Colonic mucosa (tissue), 4 donors: Measurements from ENCODE around the gene CSMD2. TPM values are rescaled to one million over a fixed set of nuclear protein-coding genes. Genes with fewer than 3 reads are reported as not detected.
"Not testable (repeated sequence)": the region's sequence is repeated elsewhere in the genome, so short reads cannot be mapped to it uniquely, and the experiment has no call there.

Experiments
- DNase-seq: peaks from one replicate; pipeline ENCODE4 v3.0.0-alpha.2; 2020
- H3K27ac ChIP-seq: fragments of 200-600 bp; one replicate; pipeline ENCODE4 v1.8.0; 2021
- H3K27me3 ChIP-seq: fragments of 200-600 bp; one replicate; pipeline ENCODE4 v1.8.0; 2021
- H3K36me3 ChIP-seq: fragments of 200-600 bp; one replicate; pipeline ENCODE4 v1.8.0; 2021
- H3K4me1 ChIP-seq: fragments of 200-600 bp; one replicate; pipeline ENCODE4 v1.8.0; 2021; ENCODE audit warnings: mild to moderate bottlenecking
- H3K4me3 ChIP-seq: fragments of 200-600 bp; one replicate; pipeline ENCODE4 v1.8.0; 2021
- H3K9ac ChIP-seq, 2 donors: one replicate each; pipeline ENCODE4 v1.7.0; 2013; ENCODE audit warnings: control low read depth in 2 of 2, low read depth in 2 of 2, low read length in 2 of 2
- H3K9me3 ChIP-seq: fragments of 200-600 bp; one replicate; pipeline ENCODE4 v1.8.0; 2021
- intact Hi-C: fragments of 100-400 bp; cut with DNase I; formaldehyde crosslinking; loops from one replicate; pipeline ENCODE4 v1.14.1; 2022
- total RNA-seq, 2 donors: library from RNA; stranded (reverse); fragmentation: NEBNext Ultra II Directional in 1 of 2; extraction: Animal tissue kit (Norgen Biotek cat#: 25700) in 1 of 2; gene quantifications; one replicate each; pipeline ENCODE4 v1.2.1, GENCODE V29; 2021
- TF ChIP-seq, protein P1 (sequence below): fragments of 200-600 bp; IDR thresholded peaks from one replicate; pipeline ENCODE4 v1.8.0; 2022; ENCODE audit warnings: antibody characterized with exemption, mild to moderate bottlenecking
- donor health status: healthy.
- donor health status: DM: no; HTN: no; CAD: no.
- donor health status: DM: no; HTN: no; CAD: no.

Gene CSMD2
- total RNA-seq, 2 donors from 2014 or later = 0.05 to 0.10 TPM

DNA sequence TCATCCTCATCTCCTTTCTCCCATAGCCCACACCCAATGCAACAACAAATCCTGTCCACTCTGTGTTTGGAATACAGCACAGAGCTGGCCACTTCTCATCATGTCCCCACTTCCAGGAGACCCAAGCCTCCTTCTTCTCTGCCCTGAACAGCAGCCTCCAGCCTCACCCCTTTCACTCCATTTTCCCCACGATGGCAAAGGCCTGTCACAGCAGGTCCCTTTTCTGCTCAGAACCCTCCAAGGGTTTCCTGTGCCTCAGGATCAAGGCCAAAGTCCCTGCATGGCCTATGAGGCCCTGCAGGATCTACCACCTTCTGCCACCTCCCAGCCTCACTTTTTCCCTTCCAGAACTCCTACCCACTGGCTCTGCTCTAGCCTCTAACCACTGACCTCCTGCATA lies 78.5 kb downstream of the CSMD2 start:
- no peaks in the 10 kb centered on the region for H3K4me1 ChIP-seq
- H3K27me3 ChIP-seq = no peaks in the 10 kb centered on the region
- H3K9ac ChIP-seq = no peak overlapping the region
- no peak overlapping the region for H3K27ac ChIP-seq
- intact Hi-C loops = no loop called here
- no peaks in the 10 kb centered on the region for H3K9me3 ChIP-seq
- H3K4me3 ChIP-seq = no peak overlapping the region
- no peaks in the 10 kb centered on the region for H3K36me3 ChIP-seq
- TF ChIP-seq, protein P1, sequence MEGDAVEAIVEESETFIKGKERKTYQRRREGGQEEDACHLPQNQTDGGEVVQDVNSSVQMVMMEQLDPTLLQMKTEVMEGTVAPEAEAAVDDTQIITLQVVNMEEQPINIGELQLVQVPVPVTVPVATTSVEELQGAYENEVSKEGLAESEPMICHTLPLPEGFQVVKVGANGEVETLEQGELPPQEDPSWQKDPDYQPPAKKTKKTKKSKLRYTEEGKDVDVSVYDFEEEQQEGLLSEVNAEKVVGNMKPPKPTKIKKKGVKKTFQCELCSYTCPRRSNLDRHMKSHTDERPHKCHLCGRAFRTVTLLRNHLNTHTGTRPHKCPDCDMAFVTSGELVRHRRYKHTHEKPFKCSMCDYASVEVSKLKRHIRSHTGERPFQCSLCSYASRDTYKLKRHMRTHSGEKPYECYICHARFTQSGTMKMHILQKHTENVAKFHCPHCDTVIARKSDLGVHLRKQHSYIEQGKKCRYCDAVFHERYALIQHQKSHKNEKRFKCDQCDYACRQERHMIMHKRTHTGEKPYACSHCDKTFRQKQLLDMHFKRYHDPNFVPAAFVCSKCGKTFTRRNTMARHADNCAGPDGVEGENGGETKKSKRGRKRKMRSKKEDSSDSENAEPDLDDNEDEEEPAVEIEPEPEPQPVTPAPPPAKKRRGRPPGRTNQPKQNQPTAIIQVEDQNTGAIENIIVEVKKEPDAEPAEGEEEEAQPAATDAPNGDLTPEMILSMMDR = no peak
- no peak for DNase-seq

DNA sequence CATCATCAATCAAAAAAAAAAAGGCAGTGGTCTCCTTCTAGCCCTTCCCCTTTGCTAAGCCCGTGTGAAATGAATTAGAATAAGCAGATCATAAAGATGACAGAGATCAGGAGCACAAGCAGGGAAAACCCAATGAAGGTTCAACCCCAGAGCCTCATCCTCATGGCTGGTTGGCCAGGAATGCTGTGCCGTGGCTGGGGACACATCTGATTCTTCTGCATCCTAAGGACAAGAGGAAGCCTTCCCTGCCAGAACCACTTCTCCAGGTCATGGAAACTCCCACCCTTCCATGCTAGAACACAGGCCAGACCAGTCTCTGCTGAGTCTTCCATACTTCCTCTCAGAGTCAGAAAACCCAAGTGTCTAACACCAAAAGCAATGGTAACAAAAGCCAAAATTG lies 81.1 kb downstream of the CSMD2 start:
- TF ChIP-seq, protein P1 = no peak

DNA sequence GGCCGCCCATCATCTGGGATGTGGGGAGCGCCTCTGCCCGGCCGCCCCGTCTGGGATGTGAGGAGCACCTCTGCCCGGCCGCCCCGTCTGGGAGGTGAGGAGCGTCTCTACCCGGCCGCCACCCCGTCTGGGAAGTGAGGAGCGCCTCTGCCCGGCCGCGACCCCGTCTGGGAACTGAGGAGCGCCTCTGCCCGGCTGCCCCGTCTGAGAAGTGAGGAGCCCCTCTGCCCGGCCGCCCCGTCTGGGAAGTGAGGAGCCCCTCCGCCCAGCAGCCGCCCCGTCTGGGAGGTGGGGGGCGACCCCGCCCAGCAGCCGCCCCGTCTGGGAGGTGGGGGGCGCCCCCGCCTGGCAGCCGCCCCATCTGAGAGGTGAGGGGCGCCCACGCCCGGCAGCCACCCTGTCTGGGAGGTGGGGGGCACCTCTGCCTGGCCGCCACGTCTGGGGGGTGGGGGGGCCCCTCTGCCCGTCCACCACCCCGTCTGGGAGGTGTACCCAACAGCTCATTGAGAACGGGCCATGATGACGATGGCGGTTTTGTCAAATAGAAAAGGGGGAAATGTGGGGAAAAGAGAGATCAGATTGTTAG lies 82.9 kb downstream of the CSMD2 start:
- H3K9ac ChIP-seq, DNase-seq, intact Hi-C loops, H3K9me3 ChIP-seq, H3K27ac ChIP-seq, H3K4me3 ChIP-seq, H3K4me1 ChIP-seq, H3K27me3 ChIP-seq, H3K36me3 ChIP-seq: not testable (repeated sequence)

More for the DNA sequence above, 81.1 kb downstream of the CSMD2 start:
- intact Hi-C loops = no loop called here
- Histone ChIP-seq H3K4me3 (no peak overlapping the region), H3K9ac (no peak overlapping the region), H3K9me3 (no peaks in the 10 kb centered on the region), H3K27ac (no peak overlapping the region), H3K4me1 (no peaks in the 10 kb centered on the region), H3K27me3 (no peaks in the 10 kb centered on the region), H3K36me3 (no peaks in the 10 kb centered on the region)
- DNase-seq = no peak

DNA sequence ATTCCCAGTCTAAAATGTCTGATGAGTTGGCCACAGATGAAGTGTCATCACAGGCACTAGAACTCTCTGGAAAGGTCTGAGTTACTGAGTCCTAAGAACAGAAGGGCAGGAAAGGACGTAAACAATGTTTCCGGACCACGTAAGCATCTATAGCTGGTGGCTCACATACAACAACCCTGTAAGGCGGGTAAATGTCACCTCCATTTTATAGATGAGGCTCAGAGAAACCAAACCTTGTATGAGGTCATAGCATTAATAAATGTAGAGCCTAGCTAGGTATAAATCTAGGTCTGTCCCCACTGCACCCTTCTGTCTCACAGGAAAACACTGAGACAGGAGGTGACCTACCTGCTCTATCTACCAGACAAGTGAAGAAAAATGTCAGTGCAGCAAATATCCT lies 86.6 kb downstream of the CSMD2 start:
- TF ChIP-seq, protein P1 = no peak
- no peaks in the 10 kb centered on the region for H3K27me3 ChIP-seq
- H3K9me3 ChIP-seq = no peaks in the 10 kb centered on the region
- no peak overlapping the region for H3K9ac ChIP-seq
- no peaks in the 10 kb centered on the region for H3K4me1 ChIP-seq
- intact Hi-C loops = no loop called here
- DNase-seq = no peak
- H3K4me3 ChIP-seq = no peak overlapping the region
- no peaks in the 10 kb centered on the region for H3K36me3 ChIP-seq
- no peak overlapping the region for H3K27ac ChIP-seq

DNA sequence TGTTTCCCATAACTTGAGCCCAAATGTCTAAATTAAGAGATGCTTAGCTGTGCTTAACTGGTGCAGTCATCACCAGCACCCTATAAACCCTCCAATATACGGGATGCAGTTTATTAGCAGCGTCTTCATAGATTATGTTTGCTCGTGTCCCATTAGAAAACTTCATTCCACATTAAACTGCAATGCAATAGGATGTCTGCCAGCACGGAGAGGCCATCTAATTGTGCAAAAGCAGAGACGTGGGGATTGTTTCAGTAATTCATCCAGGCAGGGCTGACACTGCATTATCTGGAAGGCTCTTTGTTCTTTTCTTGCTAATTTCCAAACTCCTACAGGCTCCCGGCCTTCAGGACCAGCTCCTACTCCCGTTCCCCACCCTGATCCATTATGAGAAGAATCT lies 89.5 kb downstream of the CSMD2 start:
- intact Hi-C loops = no loop called here
- Histone ChIP-seq H3K36me3 (no peaks in the 10 kb centered on the region), H3K4me1 (no peaks in the 10 kb centered on the region), H3K9ac (no peak overlapping the region), H3K27me3 (no peaks in the 10 kb centered on the region), H3K4me3 (no peak overlapping the region), H3K9me3 (no peaks in the 10 kb centered on the region), H3K27ac (no peak overlapping the region)
- no peak for DNase-seq
- TF ChIP-seq, protein P1 = no peak

DNA sequence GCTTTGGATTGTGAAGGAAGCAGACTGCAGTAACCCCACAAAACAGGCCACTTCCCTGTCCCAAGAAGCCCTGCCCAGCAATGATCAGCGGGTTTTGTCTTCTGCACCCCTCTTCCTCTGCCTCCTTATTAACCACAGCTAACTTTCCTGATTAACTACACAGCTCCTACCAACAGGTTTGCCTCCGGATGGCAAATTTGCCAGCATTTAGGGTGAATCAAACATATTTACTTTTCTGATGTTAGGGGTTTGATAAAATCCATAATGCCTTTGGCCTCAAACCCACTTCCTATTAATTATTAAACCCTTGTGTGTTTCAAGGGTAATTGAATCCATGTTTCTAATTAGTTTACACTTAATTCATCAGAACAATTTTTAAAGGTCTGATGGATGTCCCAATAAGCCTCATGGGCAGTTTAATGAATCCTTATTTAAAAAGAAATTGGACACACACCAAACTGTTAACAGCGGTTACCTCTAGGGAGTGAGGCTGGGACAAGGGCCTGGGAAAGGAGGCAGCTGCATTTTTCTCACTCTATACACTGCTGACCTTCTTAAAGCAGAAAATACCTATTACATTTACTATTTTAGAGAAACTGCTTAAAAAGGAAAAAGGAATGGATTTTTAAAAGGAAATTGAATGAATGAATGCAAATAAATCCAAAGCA lies 91.9 kb downstream of the CSMD2 start:
- no peaks in the 10 kb centered on the region for H3K27me3 ChIP-seq
- H3K36me3 ChIP-seq = no peaks in the 10 kb centered on the region
- DNase-seq = no peak
- no peak overlapping the region for H3K27ac ChIP-seq
- H3K4me3 ChIP-seq = no peak overlapping the region
- H3K9me3 ChIP-seq = no peaks in the 10 kb centered on the region
- intact Hi-C loops = no loop called here
- H3K4me1 ChIP-seq = no peaks in the 10 kb centered on the region
- no peak overlapping the region for H3K9ac ChIP-seq
- TF ChIP-seq, protein P1 = no peak
